Adipose tissue (tissue), 3 donors: ENCODE results near the gene ERICH3. TPM values are rescaled to one million over a fixed set of nuclear protein-coding genes. Genes with fewer than 3 reads are reported as not detected.

Source experiments
- H3K27ac ChIP-seq: one replicate; pipeline ENCODE4 v1.5.1; 2013; ENCODE audit warnings: low read depth, low read length
- WGBS, 3 donors: extraction: QIAGEN DNeasy Blood & Tissue Kit; methylation state at CpG; one replicate each; pipeline ENCODE4 v1.1.7; 2013; 5-methylcytosine and 5-hydroxymethylcytosine counted together
- polyA plus RNA-seq, 3 donors: library from polyadenylated mRNA; stranded (reverse); fragments of 200-250 nt; gene quantifications; one replicate each; pipeline ENCODE4 v1.2.3, GENCODE V29; 2013
- donor health status: healthy with polysubstance abuse.
- donor health status: Bipolar disorder and iron deficiency.
- donor health status: healthy.

The ERICH3 gene
- polyA plus RNA-seq, 3 donors: 0.05 to 0.11 TPM; not detected in 1

DNA sequence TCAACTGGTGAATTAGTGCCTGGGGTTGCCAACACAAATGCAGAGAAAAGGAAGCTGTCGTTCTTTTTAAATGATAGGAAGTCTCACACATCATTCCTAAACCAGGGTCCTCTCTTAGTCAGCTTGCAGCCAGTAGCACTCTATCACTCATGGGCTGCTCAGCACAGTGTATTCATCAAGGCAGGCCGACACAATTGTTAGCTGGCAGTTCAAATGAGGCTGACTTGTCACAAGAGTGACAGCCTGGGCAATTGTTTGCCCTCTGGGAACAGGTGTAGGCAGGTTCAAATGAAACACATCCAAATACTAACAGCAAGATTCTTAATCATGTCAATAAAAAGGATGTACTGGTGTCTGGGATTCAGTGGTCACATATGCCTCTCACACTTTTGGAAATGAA, 76.9 kb downstream of the ERICH3 start:
- no peak overlapping the region for H3K27ac ChIP-seq
- WGBS, 3 donors: 46 to 75% (median 62%) methylated on average over 2 of the region's 2 CpGs

DNA sequence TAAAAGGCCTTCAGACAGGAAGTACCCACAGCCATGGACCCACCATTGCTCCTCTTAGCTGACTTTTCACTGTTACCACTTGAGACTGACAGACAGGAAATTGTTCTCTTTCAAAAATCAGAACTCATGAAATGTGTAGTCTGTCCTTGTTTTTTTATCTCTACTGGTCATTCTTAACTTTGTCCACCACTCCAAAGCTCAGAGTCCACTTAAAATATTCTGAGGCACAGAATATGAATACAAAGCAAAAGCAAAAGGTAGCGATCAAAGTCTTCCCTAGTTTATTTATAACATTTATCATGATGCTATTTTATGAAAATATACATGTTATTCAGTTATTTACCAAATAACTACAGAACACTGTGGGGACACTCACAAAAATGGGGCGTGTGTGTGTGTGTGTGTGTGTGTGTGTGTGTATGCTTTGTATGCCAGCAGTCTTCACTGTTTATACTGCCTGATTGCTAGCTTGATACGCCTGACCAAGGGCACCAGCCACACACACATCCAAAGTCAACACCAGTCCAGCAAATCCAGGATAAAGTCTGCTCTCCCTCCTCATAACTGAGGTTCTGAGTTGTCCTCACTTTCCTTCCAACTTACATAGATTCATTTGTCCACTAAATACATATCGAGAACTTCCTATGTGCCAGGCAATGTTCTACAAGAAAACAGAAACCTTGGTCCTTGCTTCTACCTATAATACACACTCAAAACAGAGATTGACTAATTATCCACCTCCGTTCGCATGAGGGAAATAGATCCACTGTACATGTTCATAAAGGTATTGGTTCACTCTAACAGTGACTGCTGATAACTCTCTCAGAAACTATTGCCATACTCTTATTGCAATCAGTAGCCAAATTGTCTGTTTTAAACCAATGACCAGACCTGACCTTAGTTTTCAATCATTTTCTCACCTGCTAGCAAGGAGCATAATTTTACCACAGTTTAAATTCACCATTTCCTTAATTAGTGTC, 79.4 kb downstream of the ERICH3 start:
- WGBS, 3 donors: 46 to 84% (median 79%) methylated on average over 6 of the region's 6 CpGs
- no peak overlapping the region for H3K27ac ChIP-seq

DNA sequence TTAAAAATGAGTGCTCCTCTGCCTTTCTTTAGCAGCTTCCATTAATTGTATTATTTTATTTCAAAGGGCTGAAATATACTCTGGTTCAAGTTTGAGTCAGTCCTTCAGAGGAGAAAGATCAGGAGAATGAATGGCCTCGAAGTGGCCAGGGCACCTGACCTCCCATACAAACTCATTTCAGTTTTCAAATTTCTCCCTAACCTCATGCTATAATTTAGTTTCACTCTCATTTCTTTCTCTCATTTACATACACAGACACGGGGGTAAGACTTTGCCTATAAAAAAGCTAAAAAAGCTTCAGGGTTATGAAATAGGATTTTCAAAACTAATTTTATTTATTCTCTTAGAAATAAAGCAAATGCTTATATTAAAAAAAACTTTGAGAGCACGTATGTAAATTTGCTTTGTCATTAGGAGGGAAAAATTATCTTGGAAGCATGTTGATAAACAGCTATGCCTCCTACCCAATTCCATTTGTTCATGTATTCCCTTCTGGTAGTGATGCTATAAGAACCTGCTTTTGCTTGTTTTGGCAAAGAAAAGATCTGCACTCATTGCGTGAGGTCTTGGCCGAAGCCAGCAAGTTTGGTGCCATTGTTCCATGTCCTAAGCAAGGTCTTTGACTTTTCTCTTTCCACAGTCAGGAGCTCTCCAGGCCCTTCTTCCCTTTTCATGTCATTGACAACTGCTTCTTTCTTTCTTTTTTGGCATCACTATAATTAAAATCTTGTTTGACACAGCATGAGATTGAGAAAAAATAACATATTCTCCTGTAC, 80.8 kb downstream of the ERICH3 start:
- no peak overlapping the region for H3K27ac ChIP-seq
- 58 to 80% (median 74%) methylated on average over 5 of the region's 5 CpGs for WGBS, 3 donors

DNA sequence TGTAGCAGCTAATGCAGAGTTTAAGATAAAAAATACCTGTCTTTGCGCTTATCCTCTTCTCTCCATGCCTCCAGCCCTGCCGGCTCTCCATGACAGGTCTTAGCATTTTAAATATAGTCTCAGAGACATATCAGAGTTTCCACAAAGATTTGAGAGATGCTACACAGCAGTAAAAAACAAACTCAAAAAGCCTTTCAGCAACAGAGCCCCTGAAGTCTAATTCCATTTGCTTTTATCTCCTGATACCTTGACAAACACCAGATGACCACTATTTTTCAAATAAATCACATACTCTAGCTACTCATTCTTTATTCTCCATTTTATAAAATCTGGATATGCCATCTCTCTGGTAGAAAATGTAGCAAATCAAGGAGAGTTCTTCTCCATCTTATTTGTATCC, 81.6 kb downstream of the ERICH3 start:
- WGBS, 3 donors: 58 to 73% (median 72%) methylated on average over 2 of the region's 2 CpGs

DNA sequence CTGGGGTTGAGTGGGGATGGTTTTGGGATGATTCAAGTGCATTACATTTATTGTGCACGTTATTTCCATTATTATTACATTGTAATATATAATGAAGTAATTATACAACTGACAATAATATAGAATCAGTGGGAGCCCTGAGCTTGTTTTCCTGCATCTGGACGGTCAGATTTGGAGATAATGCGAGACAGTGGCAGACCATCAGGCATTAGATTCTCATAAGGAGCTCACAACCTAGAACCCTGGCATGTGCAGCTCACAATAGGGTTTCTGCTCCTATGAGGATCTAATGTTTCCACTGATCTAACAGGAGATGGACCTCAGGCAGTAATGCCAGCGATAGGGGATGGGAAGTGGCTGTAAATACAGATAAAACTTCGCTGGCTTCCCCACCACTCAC, 83.3 kb downstream of the ERICH3 start:
- 70 to 87% (median 83%) methylated on average over 5 of the region's 5 CpGs for WGBS, 3 donors

More for the DNA sequence above, 81.6 kb downstream of the ERICH3 start:
- no peak overlapping the region for H3K27ac ChIP-seq

DNA sequence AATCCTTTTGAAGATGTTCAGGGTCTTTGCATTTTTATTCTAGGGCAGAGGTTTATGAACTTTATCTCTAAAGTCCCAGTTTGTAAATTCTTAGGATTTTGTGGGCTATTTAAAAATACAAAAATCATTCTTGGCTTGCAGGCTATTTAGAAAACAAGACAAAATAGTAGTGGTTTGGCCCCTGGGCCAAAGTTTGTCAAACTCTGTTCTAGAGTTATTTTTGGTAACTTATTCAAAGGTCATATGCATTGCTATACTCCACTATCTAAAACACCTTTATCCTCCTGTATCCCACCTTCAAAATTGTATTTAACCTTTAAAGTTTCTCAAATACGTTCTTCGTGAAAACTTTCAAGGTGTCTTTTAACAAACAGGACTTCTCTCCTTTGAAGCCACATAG, 85.7 kb downstream of the ERICH3 start:
- WGBS, 3 donors: 87 to 93% (median 92%) methylated on average over 2 of the region's 2 CpGs
- no peak overlapping the region for H3K27ac ChIP-seq

More for the DNA sequence above, 83.3 kb downstream of the ERICH3 start:
- H3K27ac ChIP-seq: no peak overlapping the region

DNA sequence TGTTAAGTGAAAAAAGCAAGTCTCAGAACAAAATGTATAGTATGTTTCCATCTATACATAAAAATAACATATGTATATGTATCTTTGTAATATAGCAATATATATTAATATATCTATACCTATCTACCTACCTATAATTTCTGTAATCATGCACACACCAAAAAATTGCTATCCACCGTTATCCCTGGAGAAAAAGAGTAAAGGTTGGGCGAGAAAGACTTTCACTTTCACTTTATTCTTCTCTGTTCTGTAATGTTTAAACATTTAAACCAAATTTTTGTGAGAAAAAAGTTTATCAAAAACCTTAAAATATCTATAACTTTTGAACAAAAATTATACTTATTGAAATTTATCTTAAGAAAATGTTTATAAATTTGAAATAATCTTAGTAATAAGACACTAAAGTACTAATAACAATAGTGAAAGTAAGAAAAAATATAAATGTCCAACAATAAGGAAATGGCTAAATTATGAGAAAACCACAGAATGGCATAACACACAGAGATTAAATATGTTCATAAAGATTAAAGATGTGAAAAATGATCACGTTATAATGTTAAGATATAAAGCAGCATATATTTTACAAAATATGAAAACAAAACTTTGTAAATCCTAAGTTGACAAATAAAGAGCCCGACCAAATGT, 87.2 kb downstream of the ERICH3 start:
- no peak overlapping the region for H3K27ac ChIP-seq
- WGBS, 3 donors: 57 to 79% (median 68%) methylated on average over 4 of the region's 4 CpGs

DNA sequence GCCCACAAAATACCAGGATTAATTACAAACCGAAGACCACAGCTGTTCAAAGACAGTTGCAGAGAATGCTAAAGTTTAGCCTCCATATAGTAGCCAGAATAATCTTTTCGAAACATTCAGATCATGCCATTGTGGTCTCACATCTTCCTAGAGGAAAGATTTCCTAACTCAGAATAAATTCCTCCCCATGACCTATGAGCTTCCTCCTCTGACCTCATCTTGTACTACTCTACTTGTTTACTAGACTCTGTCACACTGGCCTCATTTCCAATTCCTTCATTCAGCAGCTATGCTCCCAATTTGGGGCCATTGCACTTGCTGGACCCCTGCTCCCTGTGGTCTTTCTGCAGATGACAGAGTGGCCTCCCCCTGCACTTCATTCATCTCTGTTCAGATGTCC, 89.4 kb downstream of the ERICH3 start:
- no peak overlapping the region for H3K27ac ChIP-seq
- 49 to 79% (median 74%) methylated on average over 2 of the region's 2 CpGs for WGBS, 3 donors

DNA sequence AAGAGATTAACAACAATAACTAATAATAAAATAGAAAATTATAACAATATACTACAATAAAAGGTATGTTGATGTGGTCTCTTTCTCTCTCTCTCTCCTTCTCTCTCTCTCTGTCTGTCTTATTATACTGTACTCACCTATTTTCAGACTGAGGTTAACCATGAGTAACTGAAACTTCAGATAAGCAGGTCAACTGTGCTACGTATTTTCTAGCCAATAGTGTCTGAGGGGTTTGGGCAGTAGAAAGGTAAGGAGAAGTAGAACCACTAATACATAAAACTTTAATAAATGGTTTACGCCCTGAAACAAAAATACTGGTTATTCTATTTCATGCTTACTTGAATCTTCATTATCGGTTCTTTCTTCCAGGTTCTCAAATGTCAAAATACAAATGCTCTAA, 90.2 kb downstream of the ERICH3 start:
- H3K27ac ChIP-seq: no peak overlapping the region
- WGBS, 3 donors: 78 to 91% (median 91%) methylated on average over 3 of the region's 3 CpGs

DNA sequence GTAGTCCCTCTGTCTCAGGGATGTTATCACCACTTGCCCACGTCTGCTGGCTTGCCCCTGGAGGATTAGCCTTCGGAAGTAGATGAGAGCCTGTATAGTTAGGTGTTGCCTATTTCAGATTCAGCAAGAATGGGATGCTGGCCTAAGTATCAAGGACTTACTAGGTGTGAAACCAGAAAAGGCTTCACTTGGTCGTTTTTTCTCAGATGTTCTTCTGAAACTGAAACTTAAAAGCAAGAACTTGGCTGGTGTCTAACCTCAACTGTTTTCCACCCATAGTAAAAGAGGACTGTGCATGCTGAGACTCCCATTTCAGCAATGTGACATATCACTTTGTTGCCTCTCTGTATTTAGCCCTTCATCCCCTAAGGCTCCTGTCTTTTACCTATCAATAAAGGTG, 94.2 kb downstream of the ERICH3 start:
- WGBS, 3 donors: 44 to 58% (median 48%) methylated on average over 3 of the region's 3 CpGs
- no peak overlapping the region for H3K27ac ChIP-seq

DNA sequence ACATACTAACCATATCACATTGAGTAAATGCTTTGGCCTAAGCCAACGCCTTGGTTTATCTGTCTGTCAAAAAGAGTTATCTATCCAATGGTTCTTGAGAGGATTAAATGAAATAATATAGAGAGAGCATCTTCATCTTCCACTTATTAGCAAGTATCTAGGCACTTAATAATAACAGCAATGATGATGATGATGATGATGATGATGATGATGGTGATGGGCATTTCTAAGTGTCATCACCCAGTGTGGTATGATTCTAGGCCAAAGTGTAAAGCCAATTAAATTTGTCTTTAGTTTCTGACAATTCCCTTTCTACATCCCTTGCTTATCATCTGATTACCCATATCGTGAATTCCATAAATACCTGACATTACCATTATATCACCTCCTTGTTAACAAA, 95.5 kb downstream of the ERICH3 start:
- no peak overlapping the region for H3K27ac ChIP-seq
- 67 to 86% (median 78%) methylated on average over 2 of the region's 2 CpGs for WGBS, 3 donors

DNA sequence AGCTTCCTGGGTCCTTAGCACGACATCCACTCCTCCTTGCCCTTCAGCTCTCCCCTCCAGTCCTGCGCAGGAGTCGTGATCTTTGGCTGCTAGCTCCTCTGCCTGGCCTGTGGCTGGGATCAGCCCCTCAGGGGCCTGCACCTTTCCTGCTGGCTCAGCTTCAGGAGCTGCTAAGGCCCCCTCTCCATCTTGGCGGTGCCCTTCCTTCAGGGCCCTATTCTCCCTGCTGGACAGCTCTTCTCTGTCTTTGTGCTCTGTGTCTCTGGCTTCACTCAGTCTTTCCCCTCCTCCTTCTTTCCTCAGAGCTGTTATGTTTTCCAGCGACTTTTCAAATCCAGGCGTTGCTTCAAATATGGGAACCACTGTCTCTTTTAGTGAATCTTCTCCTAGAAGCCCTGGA, 101.7 kb downstream of the ERICH3 start:
- H3K27ac ChIP-seq: no peak overlapping the region
- 66 to 74% (median 69%) methylated on average over 6 of the region's 6 CpGs for WGBS, 3 donors

DNA sequence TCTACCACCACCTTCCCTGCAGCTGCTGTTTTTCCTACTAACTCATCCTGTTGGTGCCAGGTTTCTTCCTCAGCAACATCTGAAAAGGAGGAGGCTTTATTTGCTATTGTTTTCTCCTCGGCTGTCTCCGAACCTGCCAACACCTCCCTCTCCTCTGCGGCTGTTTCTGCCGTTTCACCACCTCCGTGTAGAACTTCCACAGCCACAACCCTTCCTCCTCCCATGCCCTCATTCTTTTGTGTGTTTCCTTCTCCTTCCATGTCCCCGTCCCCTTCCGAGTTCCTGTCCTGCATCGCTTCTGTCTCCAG, 102.1 kb downstream of the ERICH3 start:
- WGBS, 3 donors: 40 to 53% (median 44%) methylated on average over 8 of the region's 8 CpGs
- no peak overlapping the region for H3K27ac ChIP-seq

DNA sequence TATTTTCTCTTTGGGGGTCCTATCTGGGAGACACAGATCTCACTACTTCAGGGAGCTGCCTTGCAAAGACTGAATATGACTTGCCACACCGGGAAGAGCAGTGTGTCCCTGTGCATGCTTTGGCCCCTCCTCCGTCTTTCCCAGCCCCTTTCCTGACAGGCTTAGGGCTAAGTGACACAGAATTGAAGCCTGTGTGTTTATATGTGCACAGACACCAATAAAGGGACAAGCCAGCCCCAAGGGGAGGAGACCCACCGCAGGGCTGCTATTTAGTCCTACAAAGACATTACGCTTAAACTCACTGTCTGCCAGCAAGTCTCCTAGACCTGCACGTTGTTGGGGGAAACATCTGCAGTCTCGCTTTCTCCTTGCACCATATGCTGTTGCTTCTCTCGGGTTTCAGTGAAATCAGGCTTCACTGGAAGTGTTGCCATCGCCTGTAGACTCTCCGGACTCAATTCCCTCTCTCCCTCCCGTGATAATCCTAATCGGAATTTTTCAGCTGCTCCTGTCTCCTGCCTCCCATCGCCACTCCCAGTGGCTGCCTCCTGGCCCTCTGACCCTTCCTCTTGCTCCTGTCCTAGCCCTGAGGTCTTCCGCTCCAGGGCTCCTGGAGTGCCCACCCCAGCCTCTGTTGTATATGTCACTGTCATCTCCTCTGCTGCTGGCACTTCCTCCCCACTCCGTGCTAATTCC, 102.6 kb downstream of the ERICH3 start:
- no peak overlapping the region for H3K27ac ChIP-seq
- 38 to 54% (median 44%) methylated on average over 14 of the region's 14 CpGs for WGBS, 3 donors

DNA sequence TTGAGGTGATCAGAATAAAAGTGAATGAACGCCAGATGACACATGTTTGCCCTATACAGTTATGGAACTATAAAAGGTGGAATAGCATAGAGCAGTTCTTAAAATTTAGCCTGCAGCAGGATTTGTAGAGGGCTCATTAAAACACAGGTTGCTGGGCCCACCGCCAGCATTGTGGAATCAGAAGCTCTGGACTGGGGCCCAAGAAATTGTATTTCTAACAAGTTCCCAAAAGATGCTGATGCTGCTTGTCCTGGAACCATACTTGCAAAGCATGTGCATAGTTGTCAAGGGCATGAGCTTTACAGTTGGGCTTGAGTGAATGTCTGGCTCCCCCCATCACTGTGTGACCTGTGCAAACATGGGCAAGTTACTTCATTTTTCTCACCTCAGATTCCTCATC, 123.7 kb downstream of the ERICH3 start:
- H3K27ac ChIP-seq: no peak overlapping the region
- WGBS, 3 donors: 84 to 93% (median 91%) methylated on average over 2 of the region's 2 CpGs

DNA sequence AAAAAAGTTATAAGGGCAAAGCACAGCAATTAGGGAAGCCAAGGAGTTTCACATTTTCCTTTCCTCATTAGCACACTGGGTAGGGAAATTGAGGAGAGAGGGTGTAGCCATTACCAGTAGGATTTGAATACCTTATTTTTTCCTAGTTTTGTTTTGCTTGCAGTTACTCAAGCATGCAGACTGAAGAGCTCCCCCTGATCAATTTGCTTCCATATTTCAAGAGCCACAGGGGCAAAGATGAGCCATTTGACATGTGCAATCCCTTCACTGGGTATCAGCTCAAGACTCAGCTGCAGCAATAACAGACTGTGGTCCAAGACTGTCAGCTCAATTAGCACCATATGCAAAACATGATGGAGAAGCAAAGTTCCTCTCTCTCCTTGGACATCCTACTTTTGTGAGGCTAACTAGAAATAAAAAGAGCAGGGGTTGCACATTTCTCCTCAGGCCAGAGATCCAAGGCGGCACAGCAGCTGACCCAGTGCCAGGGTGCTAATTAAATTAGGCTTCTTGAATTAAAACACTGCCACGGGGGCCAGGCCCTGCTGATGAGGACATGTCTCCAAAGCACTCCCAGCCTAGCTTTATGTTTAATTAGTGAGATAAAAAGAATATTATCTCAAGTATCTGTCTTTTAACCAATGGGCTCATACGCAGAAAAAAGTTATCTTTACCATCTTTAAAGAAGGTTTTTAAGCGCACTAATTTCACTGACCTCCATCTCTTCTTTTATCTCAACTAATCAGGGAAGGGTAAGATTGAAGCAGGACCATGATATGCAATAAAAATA, 124.4 kb downstream of the ERICH3 start:
- WGBS, 3 donors: 69 to 82% (median 75%) methylated on average over 4 of the region's 4 CpGs
- H3K27ac ChIP-seq: no peak overlapping the region

DNA sequence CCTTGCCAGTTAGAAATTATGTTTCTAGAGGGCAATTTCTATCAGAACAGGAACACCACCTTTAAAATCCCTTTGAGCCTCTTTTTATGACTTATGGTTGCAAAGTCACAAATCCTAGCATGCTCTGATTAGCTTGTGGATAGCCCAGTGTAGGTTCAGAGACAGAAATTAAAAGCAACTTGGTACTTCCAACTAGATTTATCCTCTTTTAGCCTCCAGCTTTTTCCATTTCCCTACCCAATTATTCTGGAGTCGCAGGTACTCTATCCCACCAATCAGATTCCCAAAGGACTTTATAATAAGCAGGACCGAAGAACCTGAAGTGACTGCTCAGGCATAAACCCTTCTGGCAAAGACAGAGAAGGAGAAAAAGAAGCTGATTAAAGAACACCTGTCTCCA, 127.8 kb downstream of the ERICH3 start:
- 85 to 91% (median 90%) methylated on average over 2 of the region's 2 CpGs for WGBS, 3 donors
- no peak overlapping the region for H3K27ac ChIP-seq

DNA sequence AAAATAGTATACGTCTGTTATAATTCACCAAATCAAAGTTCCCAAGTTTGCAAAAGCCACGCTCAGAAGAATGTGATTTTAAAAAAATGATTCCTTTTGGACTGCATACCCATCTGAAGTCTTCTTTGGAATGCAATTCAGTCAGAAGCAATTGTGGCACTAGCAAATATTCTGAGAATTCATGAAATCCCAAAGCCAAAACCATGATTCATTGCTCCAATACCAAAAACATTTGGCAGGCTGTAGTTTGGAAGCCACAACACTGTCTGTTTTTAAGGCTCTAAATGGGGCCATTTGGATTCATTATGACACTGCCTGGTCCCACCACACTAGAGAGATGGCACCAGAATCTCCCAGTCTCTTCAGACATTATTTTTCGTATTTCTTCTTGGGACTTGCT, 139.4 kb downstream of the ERICH3 start:
- 62 to 69% (median 68%) methylated on average over 3 of the region's 3 CpGs for WGBS, 3 donors
- no peak overlapping the region for H3K27ac ChIP-seq
